GM18499 (cell line): ENCODE measurements around the gene GMCL1.
A peak's percentile ranks its signal among the peaks of the same experiment; 100 is the strongest.
"Not testable (repeated sequence)": the region's sequence is repeated elsewhere in the genome, so short reads cannot be mapped to it uniquely, and the experiment has no call there.

Source experiments
- ATAC-seq: cut with Tn5 transposase; IDR thresholded peaks from one replicate; pipeline ENCODE4 v1.9.1; 2021; ENCODE audit warnings: moderate number of reproducible peaks; ENCODE audit not compliant: insufficient read depth, unreplicated experiment

The GMCL1 gene

GRCh38 chr2:69805887-69806286 lies 23.6 kb upstream of the GMCL1 start:
- ATAC-seq: no peak

- ATAC-seq: no peak
Measured at GRCh38 chr2:69807821-69808540, 21.5 kb upstream of the GMCL1 start.

GRCh38 chr2:69810550-69810949 lies 18.9 kb upstream of the GMCL1 start:
- ATAC-seq: no peak

- ATAC-seq: no peak
Measured at GRCh38 chr2:69811018-69811417, 18.4 kb upstream of the GMCL1 start.

- no peak for ATAC-seq
Measured at GRCh38 chr2:69811591-69811990, 17.9 kb upstream of the GMCL1 start.

- no peak for ATAC-seq
Measured at GRCh38 chr2:69815717-69816116, 13.7 kb upstream of the GMCL1 start.

GRCh38 chr2:69816923-69817542 lies 12.4 kb upstream of the GMCL1 start:
- ATAC-seq: no peak

GRCh38 chr2:69817729-69818501 lies 11.5 kb upstream of the GMCL1 start:
- ATAC-seq: no peak

- ATAC-seq: no peak
Measured at GRCh38 chr2:69827796-69828540, 1.5 kb upstream of the GMCL1 start.

- no peak for ATAC-seq
Measured at GRCh38 chr2:69828938-69829255, 563 bp upstream of the GMCL1 start.

- ATAC-seq: peak; percentile 18
Measured at GRCh38 chr2:69830045-69830905, 815 bp downstream of the GMCL1 start.

GRCh38 chr2:69830906-69831241 lies 1.4 kb downstream of the GMCL1 start:
- ATAC-seq: not testable (repeated sequence)

GRCh38 chr2:69831354-69831905 lies 2.0 kb downstream of the GMCL1 start:
- no peak for ATAC-seq

- no peak for ATAC-seq
Measured at GRCh38 chr2:69833752-69834151, 4.3 kb downstream of the GMCL1 start.

- no peak for ATAC-seq
Measured at GRCh38 chr2:69835666-69836065, 6.2 kb downstream of the GMCL1 start.

- ATAC-seq: no peak
Measured at GRCh38 chr2:69836316-69836715, 6.9 kb downstream of the GMCL1 start.

- no peak for ATAC-seq
Measured at GRCh38 chr2:69837533-69837932, 8.1 kb downstream of the GMCL1 start.

GRCh38 chr2:69843993-69844392 lies 14.5 kb downstream of the GMCL1 start:
- ATAC-seq: no peak

- no peak for ATAC-seq
Measured at GRCh38 chr2:69844560-69844959, 15.1 kb downstream of the GMCL1 start.
